ENCODE results near the gene CHST9. TPM values are rescaled to one million over a fixed set of nuclear protein-coding genes. Genes with fewer than 3 reads are reported as not detected.

CHST9 gene
- total and polyA plus RNA-seq, 2 of the 13 experiments (the other 11 are each of a cell fraction or from before 2014, with no cell fraction given): 3.2 to 9.6 TPM

- ChIA-PET POLR2A (no interaction called here), CTCF (ENCODE audit: low intra/inter-chr PET ratio, low total read pairs) (no interaction called here)
- intact Hi-C loops (cut with micrococcal nuclease; ENCODE audit: unreplicated experiment): no loop called here
- H3K36me3 ChIP-seq (replicated peaks in 1 of 2; ENCODE audit: control insufficient read depth in 1 of 2, insufficient read depth in 2 of 2, low read length in 2 of 2): no peaks in the 10 kb centered on the region
- no peaks in the 10 kb centered on the region for H3K79me2 ChIP-seq (ENCODE audit: insufficient read depth, low read length)
- peak; percentile 92 for ATAC-seq
- H2AFZ ChIP-seq (ENCODE audit: low read length): no peak overlapping the region
- peak overlapping the region; percentile 58 for H3K4me2 ChIP-seq (ENCODE audit: low read depth, low read length)
- in situ Hi-C loops (cut with HindIII; ENCODE audit: extremely low pct_ligation_motif_present, low pct_unique_long_range_greater_than_20kb): no loop called here
- H3K4me3 ChIP-seq (replicated peaks in 1 of 3; ENCODE audit: insufficient read depth in 1 of 3, low read depth in 2 of 3, low read length in 3 of 3): peak overlapping the region in 2 of 3 experiments; percentile 31 to 50; a peak in 3 of 6 replicates
- DNase-seq (ENCODE audit: low spot score): no peak
- peaks cover 0 to 51% of the 10 kb centered on the region in 2 experiments; a peak in 4 of 5 replicates for H3K27me3 ChIP-seq (ENCODE audit: control insufficient read depth in 1 of 2, insufficient read depth in 2 of 2, low read length in 2 of 2)
- FAIRE-seq: no peak
- 13% methylated on average over 6 of the region's 40 CpGs for WGBS (ENCODE audit: low lambda C conversion rate)
- no peaks in the 10 kb centered on the region for H3K4me1 ChIP-seq (ENCODE audit: insufficient read depth, low read length)
- H3K9ac ChIP-seq (ENCODE audit: insufficient read depth, low read depth, low read length): no peak overlapping the region
- no peaks in the 10 kb centered on the region for H4K20me1 ChIP-seq (ENCODE audit: insufficient read depth, low read length)
- H3K27ac ChIP-seq (ENCODE audit: extremely low read length, insufficient read depth, low read length): no peak overlapping the region
- no peaks in the 10 kb centered on the region for H3K9me3 ChIP-seq (ENCODE audit: low read length)
- no TSS peak for BruUV-seq (replicated peaks)
- TF ChIP-seq ZNF674 (CRISPR knock-in tag; IDR thresholded peaks at IDR 0.05; ENCODE audit: low read depth) (no peak), HNRNPK (IDR thresholded peaks at IDR 0.05; ENCODE audit: low read depth, low read length, poor library complexity, severe bottlenecking) (peak; percentile 43), CTCF (CRISPR knock-in tag; IDR thresholded peaks at IDR 0.05) (peak; percentile 23; the same call in 1 of the 2 replicates), ZNF800 (CRISPR knock-in tag; IDR thresholded peaks at IDR 0.05) (peak; percentile 70; the same call in 1 of the 2 replicates), ISX (CRISPR knock-in tag; conservative IDR thresholded peaks at IDR 0.05) (no peak), ZBTB14 (CRISPR knock-in tag; IDR thresholded peaks at IDR 0.05) (peak; percentile 43; the same call in 1 of the 2 replicates), ZNF263 (CRISPR knock-in tag; IDR thresholded peaks at IDR 0.05) (peak; percentile 98), ZNF687 (CRISPR knock-in tag; IDR thresholded peaks at IDR 0.05) (peak; percentile 20; the same call in 1 of the 2 replicates), AHR (CRISPR knock-in tag; IDR thresholded peaks at IDR 0.05) (no peak), ZNF451 (CRISPR knock-in tag; IDR thresholded peaks at IDR 0.05) (no peak), YEATS2 (CRISPR knock-in tag; IDR thresholded peaks at IDR 0.05; ENCODE audit: borderline replicate concordance) (no peak), POLR2G (IDR thresholded peaks at IDR 0.05; ENCODE audit: low read depth, low read length) (no peak), SALL1 (CRISPR knock-in tag; IDR thresholded peaks at IDR 0.05) (0 out of 2 replicates have a peak, but pooled peaks have one; percentile 23), RARG (CRISPR knock-in tag; IDR thresholded peaks at IDR 0.05; ENCODE audit: low read depth) (no peak)
Measured at GRCh38 chr18:26863122-26863879, 321.8 kb downstream of the CHST9 start.
